ENCODE results near the gene IFT20. TPM values are rescaled to one million over a fixed set of nuclear protein-coding genes. Genes with fewer than 3 reads are reported as not detected.

Gene IFT20
- total and polyA plus RNA-seq, 2 of the 13 experiments (the other 11 are each of a cell fraction or from before 2014, with no cell fraction given): 28.0 to 37.8 TPM

- Histone ChIP-seq H4K20me1 (ENCODE audit: insufficient read depth, low read length) (no peaks in the 10 kb centered on the region; the same call in 1 of the 2 replicates), H3K4me3 (replicated peaks in 1 of 3; ENCODE audit: insufficient read depth in 1 of 3, low read depth in 2 of 3, low read length in 3 of 3) (peak overlapping the region; percentile 80 to 94 (median 93)), H3K9ac (ENCODE audit: insufficient read depth, low read depth, low read length) (peak overlapping the region; percentile 87), H3K27me3 (ENCODE audit: control insufficient read depth in 1 of 2, insufficient read depth in 2 of 2, low read length in 2 of 2) (no peaks in the 10 kb centered on the region; a peak in 1 of 5 replicates), H3K27ac (ENCODE audit: extremely low read length, insufficient read depth, low read length) (peak overlapping the region; percentile 56), H3K9me3 (ENCODE audit: low read length) (no peaks in the 10 kb centered on the region), H2AFZ (ENCODE audit: low read length) (no peak overlapping the region), H3K4me2 (ENCODE audit: low read depth, low read length) (peak overlapping the region; percentile 96), H3K36me3 (replicated peaks in 1 of 2; ENCODE audit: control insufficient read depth in 1 of 2, insufficient read depth in 2 of 2, low read length in 2 of 2) (peaks cover 8 to 13% of the 10 kb centered on the region in 2 experiments; a peak in 4 of 5 replicates), H3K4me1 (ENCODE audit: insufficient read depth, low read length) (peaks cover 46% of the 10 kb centered on the region), H3K79me2 (ENCODE audit: insufficient read depth, low read length) (peaks cover 55% of the 10 kb centered on the region)
- intact Hi-C loops (cut with micrococcal nuclease; ENCODE audit: unreplicated experiment): loop anchor here (1.0 kb wide), 1 partner anchor 36 kb away; the partner anchor contains the start of gene VTN
- ATAC-seq: peak; percentile 1
- no peak for DNase-seq (ENCODE audit: low spot score)
- 3% methylated on average over 4 of the region's 18 CpGs for WGBS (ENCODE audit: low lambda C conversion rate)
- in situ Hi-C loops (cut with HindIII; ENCODE audit: extremely low pct_ligation_motif_present, low pct_unique_long_range_greater_than_20kb): no loop called here
- ChIA-PET CTCF (ENCODE audit: low intra/inter-chr PET ratio, low total read pairs) (no interaction called here), POLR2A (interaction anchor here (1.1 to 2.5 kb wide), 12 partner anchors 9 to 617 kb away, joined by 3 to 68 read pairs (median 10); partner anchors contain the start of genes PHF12, POLDIP2, SLC46A1 and TMEM97)
- BruUV-seq (replicated peaks): TSS peak; percentile 50
- FAIRE-seq: no peak
- TF ChIP-seq PRDM10 (CRISPR knock-in tag; IDR thresholded peaks at IDR 0.05; ENCODE audit: low read depth) (no peak), ZNF737 (CRISPR knock-in tag; IDR thresholded peaks at IDR 0.05; ENCODE audit: borderline replicate concordance) (0 out of 2 replicates have a peak, but pooled peaks have one; percentile 30), KLF15 (CRISPR knock-in tag; IDR thresholded peaks at IDR 0.05; ENCODE audit: borderline replicate concordance) (0 out of 2 replicates have a peak, but pooled peaks have one; percentile 10), CCDC6 (CRISPR knock-in tag; IDR thresholded peaks at IDR 0.05) (0 out of 2 replicates have a peak, but pooled peaks have one; percentile 36), ZNF691 (CRISPR knock-in tag; IDR thresholded peaks at IDR 0.05; ENCODE audit: borderline replicate concordance, low read depth) (no peak), NR0B2 (CRISPR knock-in tag; IDR thresholded peaks at IDR 0.05) (0 out of 2 replicates have a peak, but pooled peaks have one; percentile 6), PHF20 (CRISPR knock-in tag; IDR thresholded peaks at IDR 0.05) (no peak), JUNB (CRISPR knock-in tag; IDR thresholded peaks at IDR 0.05; ENCODE audit: borderline replicate concordance) (no peak), ZNF710 (CRISPR knock-in tag; IDR thresholded peaks at IDR 0.05; ENCODE audit: borderline replicate concordance) (0 out of 2 replicates have a peak, but pooled peaks have one; percentile 11), MLX (CRISPR knock-in tag; IDR thresholded peaks at IDR 0.05) (no peak), GLMP (CRISPR knock-in tag; IDR thresholded peaks at IDR 0.05; ENCODE audit: borderline replicate concordance) (peak; percentile 27; the same call in 1 of the 2 replicates), ZNF367 (CRISPR knock-in tag; IDR thresholded peaks at IDR 0.05; ENCODE audit: borderline replicate concordance) (no peak)
Observed at GRCh38 chr17:28334666-28335200, 539 bp downstream of the IFT20 start.

Measured in HepG2 (cell line).